Uterus (tissue), 2 donors: ENCODE data around the gene XRN1.

Experiments used
- CTCF ChIP-seq, 4 experiments: fragments of 200-600 bp in 2 of 4; fragments of 450-650 bp in 2 of 4; sonication (generic) in 2 of 4; IDR thresholded peaks; one replicate each; pipeline ENCODE4 v1.5.1; 2016 to 2019; ENCODE audit warnings: antibody characterized with exemption in 4 of 4, mild to moderate bottlenecking in 2 of 4, moderate library complexity in 1 of 4
- POLR2A ChIP-seq, 2 donors: fragments of 450-650 bp; IDR thresholded peaks; one replicate each; pipeline ENCODE4 v1.6.1; 2016; ENCODE audit warnings: antibody characterized with exemption in 2 of 2, mild to moderate bottlenecking in 1 of 2, moderate library complexity in 1 of 2

- TF ChIP-seq CTCF (IDR thresholded peaks at IDR 0.05), result no peak
- no peak for TF ChIP-seq POLR2A (IDR thresholded peaks at IDR 0.05)
These were observed 165.3 kb downstream of the XRN1 start for GRCh38 chr3:142282503-142282902.
